Keratinocyte (primary cell): Measurements from ENCODE around the gene FTH1. TPM values are rescaled to one million over a fixed set of nuclear protein-coding genes. Genes with fewer than 3 reads are reported as not detected.
"Not testable (repeated sequence)": the region's sequence is repeated elsewhere in the genome, so short reads cannot be mapped to it uniquely, and the experiment has no call there.

Source experiments
- DNase-seq: peaks from one replicate; pipeline ENCODE4 v3.0.0-alpha.2; 2011; ENCODE audit warnings: low read depth, missing footprints, low spot score
- FAIRE-seq: peaks from 2 replicates; lab custom pipeline; 2011; peaks lifted over from hg19 to GRCh38; lab: Jason Lieb, UNC
- H2AFZ ChIP-seq: 2 replicates; pipeline ENCODE4 v1.6.0; 2012; ENCODE audit warnings: low read length, control low read depth, inconsistent platforms; ENCODE audit not compliant: control insufficient read depth
- H3K27ac ChIP-seq: 2 replicates; pipeline ENCODE4 v1.5.1; 2011; ENCODE audit warnings: low read length; ENCODE audit not compliant: control insufficient read depth, insufficient read depth
- H3K27me3 ChIP-seq: 3 replicates; pipeline ENCODE4 v1.6.0; 2011; ENCODE audit warnings: low read length; ENCODE audit not compliant: control insufficient read depth, insufficient read depth; ENCODE audit errors: extremely low read depth
- H3K36me3 ChIP-seq, 2 experiments: 2 replicates in 1 of 2; 3 replicates in 1 of 2; pipeline ENCODE4 v1.5.1; 2011; ENCODE audit warnings: low read length in 2 of 2, mild to moderate bottlenecking in 1 of 2; ENCODE audit not compliant: control insufficient read depth in 2 of 2, insufficient read depth in 2 of 2; ENCODE audit errors: extremely low read depth in 1 of 2
- H3K4me1 ChIP-seq: 3 replicates; pipeline ENCODE4 v1.5.1; 2011; ENCODE audit warnings: low read length; ENCODE audit not compliant: control insufficient read depth, insufficient read depth; ENCODE audit errors: extremely low read depth
- H3K4me2 ChIP-seq: 3 replicates; pipeline ENCODE4 v1.6.0; 2011; ENCODE audit warnings: low read depth, low read length; ENCODE audit not compliant: control insufficient read depth, insufficient read depth; ENCODE audit errors: extremely low read depth
- H3K4me3 ChIP-seq, 3 experiments: fragments of 200-600 bp in 1 of 3; sonication (generic) in 1 of 3; 2 replicates in 2 of 3; 3 replicates in 1 of 3; pipeline ENCODE4 v1.5.1; 2011 to 2016; ENCODE audit warnings: low read length in 3 of 3, mild to moderate bottlenecking in 3 of 3, control low read depth in 2 of 3, inconsistent platforms in 1 of 3, low read depth in 1 of 3, mixed read lengths in 1 of 3, mixed run types in 1 of 3, moderate library complexity in 1 of 3; ENCODE audit not compliant: control insufficient read depth in 2 of 3, insufficient read depth in 2 of 3; ENCODE audit errors: extremely low read depth in 1 of 3
- H3K79me2 ChIP-seq: 2 replicates; pipeline ENCODE4 v1.6.0; 2012; ENCODE audit warnings: low read length; ENCODE audit not compliant: control insufficient read depth, insufficient read depth
- H3K9ac ChIP-seq: 3 replicates; pipeline ENCODE4 v1.6.0; 2011; ENCODE audit warnings: low read length; ENCODE audit not compliant: control insufficient read depth, insufficient read depth; ENCODE audit errors: extremely low read depth
- H3K9me1 ChIP-seq: 3 replicates; pipeline ENCODE4 v1.6.0; 2011; ENCODE audit warnings: low read length; ENCODE audit not compliant: control insufficient read depth, insufficient read depth; ENCODE audit errors: extremely low read depth
- H3K9me3 ChIP-seq: 2 replicates; pipeline ENCODE4 v1.5.1; 2012; ENCODE audit warnings: low read depth, low read length; ENCODE audit not compliant: control insufficient read depth
- H4K20me1 ChIP-seq: 3 replicates; pipeline ENCODE4 v1.6.0; 2011; ENCODE audit warnings: low read length; ENCODE audit not compliant: control insufficient read depth, insufficient read depth; ENCODE audit errors: extremely low read depth
- EZH2 ChIP-seq: IDR thresholded peaks from one replicate; pipeline ENCODE4 v1.6.1; 2012; ENCODE audit warnings: inconsistent platforms, mild to moderate bottlenecking, low read length, moderate library complexity
- dilution Hi-C: fragments of 300-500 bp; cut with MboI; formaldehyde crosslinking; loops from one replicate; pipeline ENCODE4 v1.7.0; 2020; ENCODE audit warnings: low sequenced_read_pairs; ENCODE audit not compliant: extremely low pct_ligation_motif_present
- polyA plus RNA-seq, 5 experiments: library from polyadenylated mRNA; depleted of rRNA in 3 of 5; stranded (reverse) in 3 of 5; stranded (forward) in 1 of 5; unstranded in 1 of 5; fragments of >200 nt; gene quantifications; 1 replicate in 1 of 5; 2 replicates in 3 of 5; 3 replicates in 1 of 5; pipeline versions ENCODE4 v1.2.1 to v1.2.3, GENCODE V29; 2011 to 2012; ENCODE audit warnings: missing spikeins in 2 of 5, low read depth in 1 of 5, low replicate concordance in 1 of 5
- TF ChIP-seq, protein P1 (sequence below), 3 experiments: IDR thresholded peaks in 1 of 3; conservative IDR thresholded peaks in 1 of 3; optimal IDR thresholded peaks in 1 of 3; 2 replicates in 2 of 3; 3 replicates in 1 of 3; pipeline versions ENCODE3 to v1.5.1; 2011; ENCODE audit warnings: low read length in 3 of 3, mild to moderate bottlenecking in 3 of 3, moderate library complexity in 2 of 3, control low read depth in 1 of 3, inconsistent platforms in 1 of 3; ENCODE audit not compliant: insufficient read depth in 2 of 3; ENCODE audit errors: extremely low read depth in 1 of 3

Gene FTH1
- polyA plus RNA-seq, 1 donor (not counting 4 experiments of a cell fraction or from before 2014, with no cell fraction given): 1,058 TPM

DNA sequence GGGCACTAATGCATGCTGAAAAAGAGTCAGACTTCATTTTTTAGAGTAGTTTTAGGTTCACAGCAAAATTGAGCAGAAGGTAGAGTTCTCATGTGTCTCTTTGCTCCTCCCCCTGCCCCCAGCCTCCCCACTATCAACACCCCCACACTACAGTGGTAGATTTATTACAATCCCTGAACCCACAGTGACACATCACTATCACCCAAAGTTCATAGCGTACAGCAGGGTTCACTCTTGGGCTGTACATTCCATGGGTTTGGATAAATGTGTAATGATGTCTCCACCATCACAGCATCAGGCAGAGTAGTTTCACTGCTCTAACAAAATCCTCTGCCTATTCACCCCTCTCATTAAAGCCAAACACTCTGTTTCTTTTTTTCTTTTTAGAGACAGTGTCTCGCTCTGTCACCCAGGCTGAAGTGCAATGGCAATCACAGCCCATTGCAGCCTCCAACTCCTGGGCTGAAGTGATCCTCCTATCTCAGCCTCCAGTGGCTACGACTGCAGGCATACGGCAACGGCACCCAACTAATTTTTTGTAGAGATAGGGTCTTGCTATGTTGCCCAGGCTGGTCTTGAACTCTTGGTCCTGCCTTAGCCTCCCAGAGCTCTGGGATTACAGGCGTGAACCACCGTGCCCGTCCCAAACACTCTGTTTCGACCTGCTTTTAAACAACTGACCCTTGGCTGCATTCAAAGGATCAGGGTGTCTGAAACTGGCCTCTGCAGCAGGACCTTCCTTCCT is 13.2 kb downstream of the FTH1 start:
- no peak overlapping the region for H3K4me2 ChIP-seq
- no peak overlapping the region for H3K27ac ChIP-seq
- no peaks in the 10 kb centered on the region for H3K79me2 ChIP-seq
- H3K36me3 ChIP-seq: peaks cover 0 to 3% of the 10 kb centered on the region in 2 experiments
- no peaks in the 10 kb centered on the region for H4K20me1 ChIP-seq
- dilution Hi-C loops: no loop called here
- FAIRE-seq (no peak), DNase-seq (no peak)
- H3K4me1 ChIP-seq: peaks cover 8% of the 10 kb centered on the region
- no peak for TF ChIP-seq EZH2
- TF ChIP-seq, protein P1, sequence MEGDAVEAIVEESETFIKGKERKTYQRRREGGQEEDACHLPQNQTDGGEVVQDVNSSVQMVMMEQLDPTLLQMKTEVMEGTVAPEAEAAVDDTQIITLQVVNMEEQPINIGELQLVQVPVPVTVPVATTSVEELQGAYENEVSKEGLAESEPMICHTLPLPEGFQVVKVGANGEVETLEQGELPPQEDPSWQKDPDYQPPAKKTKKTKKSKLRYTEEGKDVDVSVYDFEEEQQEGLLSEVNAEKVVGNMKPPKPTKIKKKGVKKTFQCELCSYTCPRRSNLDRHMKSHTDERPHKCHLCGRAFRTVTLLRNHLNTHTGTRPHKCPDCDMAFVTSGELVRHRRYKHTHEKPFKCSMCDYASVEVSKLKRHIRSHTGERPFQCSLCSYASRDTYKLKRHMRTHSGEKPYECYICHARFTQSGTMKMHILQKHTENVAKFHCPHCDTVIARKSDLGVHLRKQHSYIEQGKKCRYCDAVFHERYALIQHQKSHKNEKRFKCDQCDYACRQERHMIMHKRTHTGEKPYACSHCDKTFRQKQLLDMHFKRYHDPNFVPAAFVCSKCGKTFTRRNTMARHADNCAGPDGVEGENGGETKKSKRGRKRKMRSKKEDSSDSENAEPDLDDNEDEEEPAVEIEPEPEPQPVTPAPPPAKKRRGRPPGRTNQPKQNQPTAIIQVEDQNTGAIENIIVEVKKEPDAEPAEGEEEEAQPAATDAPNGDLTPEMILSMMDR (optimal IDR thresholded peaks at IDR 0.05 in 1 of 3, IDR thresholded peaks at IDR 0.05 in 1 of 3, conservative IDR thresholded peaks at IDR 0.05 in 1 of 3; ENCODE audit: extremely low read depth in 1 of 3, insufficient read depth in 2 of 3, low read length in 3 of 3): peak in 1 of 3 experiments; percentile 31
- H3K9me3 ChIP-seq: no peaks in the 10 kb centered on the region
- H3K4me3 ChIP-seq: no peak overlapping the region
- no peak overlapping the region for H3K9ac ChIP-seq
- H3K9me1 ChIP-seq: no peaks in the 10 kb centered on the region
- no peak overlapping the region for H2AFZ ChIP-seq
- H3K27me3 ChIP-seq: peaks cover 13% of the 10 kb centered on the region

GRCh38 chr11:61953632-61954031 is 13.8 kb downstream of the FTH1 start:
- H3K4me1 ChIP-seq, H3K9me1 ChIP-seq, H3K4me3 ChIP-seq, dilution Hi-C loops, DNase-seq, H3K9me3 ChIP-seq, H3K36me3 ChIP-seq, H3K27ac ChIP-seq, H4K20me1 ChIP-seq, H3K9ac ChIP-seq, H2AFZ ChIP-seq, H3K79me2 ChIP-seq, FAIRE-seq, H3K4me2 ChIP-seq: not testable (repeated sequence)
- peaks cover 13% of the 10 kb centered on the region for H3K27me3 ChIP-seq
